NCI-H2029 (cell line): Measurements from ENCODE around the gene SSBP2.
"Not testable (repeated sequence)": the region's sequence is repeated elsewhere in the genome, so short reads cannot be mapped to it uniquely, and the experiment has no call there.

ENCODE experiments used
- DNase-seq: peaks from one replicate; lab custom pipeline; 2025; lab: John Stamatoyannopoulos, UW

The SSBP2 gene

DNA sequence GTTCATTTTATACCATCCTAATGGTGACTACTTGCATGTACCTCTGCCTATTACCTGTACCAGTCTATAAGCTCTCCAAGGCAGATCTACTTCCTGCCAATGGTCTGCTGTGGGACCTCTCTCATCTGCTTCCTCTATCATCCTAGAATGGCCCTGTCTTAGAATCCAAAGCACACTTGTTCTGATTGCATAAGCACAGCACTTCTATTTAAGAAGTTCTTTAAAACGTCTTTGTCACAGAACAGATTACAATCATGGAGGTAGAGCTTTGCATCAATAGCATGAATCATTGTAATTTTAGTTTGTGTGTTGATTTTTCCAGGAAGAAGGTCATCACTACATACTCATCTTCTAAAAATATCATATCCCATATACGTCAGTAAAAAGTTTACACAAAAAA lies 225.2 kb downstream of the SSBP2 start:
- DNase-seq = no peak

DNA sequence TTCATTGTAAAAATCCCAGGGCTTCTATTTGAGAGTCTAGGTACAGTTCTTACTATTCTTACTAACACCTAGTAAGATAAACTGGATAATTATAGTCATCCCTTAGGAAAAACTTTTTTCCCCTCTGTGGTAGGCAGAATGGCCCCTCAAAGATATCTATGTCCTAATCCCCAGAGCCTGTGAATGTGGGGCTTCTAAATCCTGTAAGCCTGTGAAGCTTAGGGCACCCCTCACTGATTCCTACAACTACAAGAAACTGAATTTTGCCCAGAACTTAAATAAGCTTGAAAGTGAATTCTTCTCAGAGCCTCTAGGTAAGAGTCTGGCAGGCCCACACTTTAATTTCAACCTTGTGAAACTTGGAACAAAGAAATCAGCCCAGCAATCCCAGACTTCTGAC lies 226.9 kb downstream of the SSBP2 start:
- DNase-seq = no peak

DNA sequence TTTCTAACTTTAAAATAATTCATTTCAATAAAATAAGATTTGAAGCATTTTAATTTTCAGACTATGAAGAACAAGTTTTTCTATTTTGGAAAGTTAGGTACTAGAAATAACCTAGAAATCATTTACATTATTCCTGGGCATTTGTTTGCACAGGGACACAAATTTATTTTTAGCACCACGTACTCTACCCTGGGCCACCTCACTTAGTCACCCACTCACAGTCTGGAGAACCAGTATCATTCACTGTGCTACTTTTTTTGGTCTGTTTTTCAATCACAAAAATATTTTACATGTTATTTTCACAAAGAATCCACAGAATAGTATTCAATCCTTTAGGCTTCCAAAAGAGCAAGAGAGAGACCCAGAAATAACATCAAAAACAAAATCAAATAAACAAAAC lies 228.3 kb downstream of the SSBP2 start:
- no peak for DNase-seq

DNA sequence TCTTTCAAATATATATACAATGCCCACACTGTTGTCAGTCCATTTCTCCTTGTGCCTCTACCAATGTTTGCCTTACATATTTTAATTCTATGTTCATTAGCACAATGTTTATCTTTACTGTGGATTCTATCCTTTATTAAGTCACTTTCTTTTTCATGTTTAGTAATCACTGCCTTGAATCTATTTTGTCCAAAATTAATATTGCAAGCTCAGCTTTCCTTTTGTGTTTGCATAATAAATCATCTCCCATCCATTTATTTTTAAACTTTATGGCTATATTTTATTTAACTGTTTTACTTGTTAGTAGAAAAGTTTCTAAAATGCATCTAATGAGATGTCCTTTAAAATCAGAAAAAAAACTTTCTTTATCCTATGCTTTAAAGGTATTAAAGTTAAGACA lies 230.1 kb downstream of the SSBP2 start:
- no peak for DNase-seq

DNA sequence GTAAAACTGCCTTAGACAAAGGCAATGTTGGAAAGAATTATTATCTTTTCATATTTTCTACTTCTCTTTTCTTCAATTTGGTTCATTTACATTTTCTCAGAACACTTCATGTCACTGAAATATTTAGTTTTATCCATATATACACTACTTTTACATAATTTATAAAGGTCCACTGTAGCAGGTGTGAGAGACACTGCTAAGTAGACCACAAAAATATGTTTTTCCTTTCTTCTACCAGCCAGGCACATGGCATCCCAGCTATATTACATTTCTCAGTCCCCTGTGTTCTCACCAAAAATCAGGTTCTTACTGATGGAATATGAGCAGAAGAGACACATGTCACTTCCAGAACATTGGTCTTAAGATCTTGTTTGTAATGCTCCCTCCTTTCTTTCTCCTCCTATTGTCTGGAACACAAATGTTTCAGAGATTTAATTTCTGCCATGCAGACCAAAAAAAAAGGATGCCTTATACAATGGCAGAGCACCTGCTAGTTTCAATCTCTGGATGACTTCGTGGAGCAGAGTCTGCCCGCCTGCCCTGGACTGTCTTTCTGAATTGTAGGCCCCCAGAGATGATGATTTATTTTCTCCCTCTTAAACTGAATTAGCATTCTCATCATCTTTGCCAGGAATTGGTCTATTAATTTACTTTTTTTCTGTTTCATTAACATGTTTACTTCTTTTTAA lies 231.5 kb downstream of the SSBP2 start:
- no peak for DNase-seq

DNA sequence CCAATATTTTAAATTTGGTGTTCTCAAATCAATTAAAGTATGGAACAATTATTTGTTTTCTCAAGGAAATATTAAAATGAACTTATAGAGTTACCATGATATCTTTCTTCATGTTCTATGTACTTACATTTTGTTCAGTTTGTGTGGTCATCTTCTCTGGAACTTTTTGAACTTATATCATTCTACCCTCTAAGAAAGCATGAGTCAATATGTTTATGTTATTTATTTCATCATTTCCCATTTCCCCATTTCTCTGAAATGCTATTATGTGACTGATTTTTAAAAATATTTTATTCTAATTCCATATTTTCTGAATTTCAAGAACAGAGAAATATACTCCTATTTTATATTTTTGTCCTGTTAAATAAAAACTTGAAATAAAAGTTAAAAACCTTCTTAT lies 233.4 kb downstream of the SSBP2 start:
- no peak for DNase-seq

DNA sequence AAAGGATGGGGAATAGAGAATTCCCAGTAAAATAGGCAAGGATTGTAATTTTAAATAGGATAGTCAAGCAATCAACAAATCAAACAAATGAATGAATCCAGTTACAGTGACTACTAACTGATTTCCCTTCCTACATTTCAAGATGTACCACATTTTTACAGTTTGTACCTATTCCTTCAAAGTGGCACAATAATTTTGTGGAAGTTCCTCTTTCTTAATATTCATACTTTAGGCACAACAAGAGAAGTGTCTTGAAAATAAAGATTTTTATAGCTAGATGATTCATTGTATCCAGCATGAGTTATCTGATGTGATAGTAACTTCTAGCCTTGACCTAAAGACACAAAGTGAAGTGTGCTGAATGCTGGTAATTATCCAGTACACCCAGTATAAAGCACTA lies 234.8 kb downstream of the SSBP2 start:
- no peak for DNase-seq

DNA sequence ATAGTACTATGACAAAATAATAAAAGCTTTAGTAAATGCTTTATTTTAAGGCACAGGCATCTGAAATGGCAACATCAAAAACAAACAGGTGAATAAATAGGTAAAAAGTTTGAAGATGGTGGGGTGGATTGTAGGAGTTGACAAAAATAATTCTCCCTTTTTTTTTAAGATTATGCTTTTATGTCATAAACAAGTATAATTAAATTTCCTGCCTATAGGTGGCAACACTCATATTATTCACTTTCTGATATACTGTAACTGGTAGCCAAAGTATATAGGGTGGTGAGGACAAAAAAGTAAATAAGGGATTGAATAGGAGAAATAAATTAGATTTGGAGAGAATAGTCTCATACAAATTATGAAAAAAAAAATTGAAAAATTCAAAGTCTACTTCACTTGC lies 236.9 kb downstream of the SSBP2 start:
- DNase-seq = no peak

DNA sequence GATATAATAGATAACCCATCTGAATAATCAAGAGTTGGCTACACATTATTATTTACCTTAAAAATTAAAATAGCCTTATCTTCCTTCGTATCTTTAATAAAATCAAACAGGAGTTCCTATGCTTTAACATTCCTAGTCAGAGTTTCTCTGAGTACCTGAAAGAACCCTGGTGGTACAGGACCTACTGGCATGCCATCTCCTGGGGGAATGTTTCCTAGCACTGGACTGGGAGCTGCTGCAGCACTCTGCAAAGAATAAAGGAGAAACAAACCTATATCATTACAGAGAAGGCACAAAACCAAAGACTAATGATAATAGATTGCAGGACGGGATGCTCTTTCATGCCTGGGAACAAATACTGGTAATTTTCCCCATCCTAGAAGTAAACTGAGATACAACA lies 237.4 kb downstream of the SSBP2 start:
- DNase-seq = no peak

DNA sequence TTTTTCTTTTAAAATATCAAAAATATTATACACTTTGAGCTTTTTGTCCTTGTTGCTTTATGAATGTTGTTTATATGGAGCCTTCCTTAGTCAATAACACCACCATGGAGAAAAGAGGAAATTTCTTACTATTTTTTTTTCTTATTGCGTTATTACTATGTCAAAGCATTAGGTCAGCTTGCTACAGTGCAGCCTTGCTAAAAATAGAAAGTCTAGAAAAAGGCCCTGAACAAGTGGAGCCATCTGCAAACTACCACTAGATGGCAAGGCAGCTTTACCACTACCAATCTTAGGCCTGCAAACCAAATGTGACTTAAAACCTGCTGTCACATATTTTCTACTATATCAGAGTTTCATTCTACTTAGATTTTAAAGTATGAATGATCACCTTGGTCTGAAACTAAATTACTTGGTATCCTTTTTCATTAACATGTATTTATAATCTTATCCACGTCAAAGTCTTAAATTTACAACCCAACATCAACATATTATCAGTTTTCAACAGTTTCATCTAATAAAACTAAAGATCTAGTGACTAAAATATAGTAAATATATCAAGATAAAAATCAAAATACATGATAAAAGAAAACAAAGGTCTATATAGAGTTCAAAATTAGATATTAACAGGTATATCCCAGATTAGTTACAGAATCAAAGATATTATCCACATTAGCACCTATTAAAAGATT lies 243.9 kb downstream of the SSBP2 start:
- peak; percentile 83 for DNase-seq

DNA sequence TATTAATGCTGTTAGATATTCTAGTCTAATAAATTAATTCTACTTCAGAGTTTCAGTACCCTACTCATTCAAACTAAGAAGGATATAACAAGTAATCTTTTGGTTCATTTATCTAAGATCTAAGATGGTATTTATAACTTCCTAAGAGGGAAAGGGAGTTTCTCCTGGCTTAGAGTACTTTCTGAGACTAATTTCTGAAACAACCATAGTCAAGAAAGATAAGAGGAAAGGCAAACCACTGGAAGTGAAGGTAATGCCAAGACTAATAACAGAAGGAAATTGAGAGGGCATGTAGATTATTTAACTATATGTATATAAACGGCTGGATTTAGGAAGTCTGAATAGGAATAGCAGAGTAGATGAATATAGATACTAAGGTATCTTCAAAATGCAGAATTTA lies 244.5 kb downstream of the SSBP2 start:
- no peak for DNase-seq

DNA sequence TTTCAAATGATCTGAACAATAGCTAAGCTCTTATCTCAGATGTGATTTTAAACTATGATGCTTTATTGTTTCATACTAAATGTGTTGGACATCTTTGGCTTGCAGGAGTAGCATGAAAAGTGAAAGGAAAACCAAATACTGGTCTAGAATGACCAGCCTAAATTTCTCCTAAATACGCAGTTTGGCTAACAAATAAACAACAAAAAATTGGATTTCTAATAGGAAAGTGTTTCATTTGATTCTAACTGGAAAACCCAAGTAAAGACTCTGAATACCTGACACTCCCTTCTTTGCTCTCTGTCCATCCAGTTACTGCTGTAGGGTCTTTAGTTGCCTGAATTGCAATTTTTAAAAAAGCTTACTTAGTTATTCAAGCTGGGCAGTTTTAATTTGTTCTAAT lies 245.2 kb downstream of the SSBP2 start:
- no peak for DNase-seq

DNA sequence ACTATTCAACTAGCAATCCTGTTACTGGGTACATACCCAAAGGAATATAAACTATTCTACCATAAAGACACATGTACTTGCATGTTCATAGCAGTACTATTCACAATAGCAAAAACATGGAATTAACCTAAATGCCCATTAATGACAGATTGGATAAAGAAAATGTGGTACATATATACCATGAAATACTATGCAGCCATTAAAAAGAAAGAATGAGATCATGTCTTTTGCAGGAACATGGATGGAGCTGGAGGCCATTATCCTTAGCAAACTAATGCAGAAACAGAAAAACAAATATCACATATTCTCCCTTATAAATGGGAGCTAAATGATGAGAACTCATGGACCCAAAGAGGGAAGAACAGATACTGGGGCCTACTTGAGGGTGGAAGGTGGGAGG lies 247.3 kb downstream of the SSBP2 start:
- DNase-seq = not testable (repeated sequence)

DNA sequence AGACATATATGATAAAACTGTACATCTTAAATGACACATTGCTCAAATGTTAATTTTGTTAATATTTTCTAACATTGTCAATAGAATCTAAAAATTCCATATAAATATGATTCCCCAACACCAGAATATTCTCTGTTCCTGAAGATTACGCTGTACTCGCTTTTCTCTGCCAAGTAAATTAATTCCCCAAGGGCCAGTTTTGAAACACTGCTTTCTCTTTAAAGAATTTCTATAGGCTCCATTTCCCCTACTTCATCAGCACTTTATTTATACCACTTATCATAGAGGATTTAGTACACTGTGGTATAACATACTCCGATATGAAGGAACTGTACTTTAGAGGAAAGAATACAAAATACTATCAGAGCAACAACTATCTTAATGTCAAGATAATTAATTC lies 255.6 kb downstream of the SSBP2 start:
- DNase-seq = no peak

DNA sequence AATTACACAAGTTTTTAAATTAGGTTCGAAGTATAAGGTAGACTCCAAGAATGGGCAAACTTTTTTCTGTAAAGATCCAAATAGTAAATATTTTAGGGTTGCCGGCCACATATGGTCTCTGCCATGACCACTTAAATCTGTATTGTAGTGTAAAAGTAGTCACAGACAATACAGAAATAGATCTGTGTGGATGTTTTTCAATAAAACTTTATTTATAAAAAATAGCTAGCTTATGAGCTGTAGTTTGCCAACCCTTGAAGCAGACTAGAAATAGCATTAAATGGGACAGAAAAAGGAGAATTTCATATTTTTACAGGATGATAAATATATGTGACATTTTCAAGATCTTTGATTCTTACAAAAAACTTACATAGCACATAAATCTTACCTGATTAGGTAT lies 262.0 kb downstream of the SSBP2 start:
- no peak for DNase-seq

DNA sequence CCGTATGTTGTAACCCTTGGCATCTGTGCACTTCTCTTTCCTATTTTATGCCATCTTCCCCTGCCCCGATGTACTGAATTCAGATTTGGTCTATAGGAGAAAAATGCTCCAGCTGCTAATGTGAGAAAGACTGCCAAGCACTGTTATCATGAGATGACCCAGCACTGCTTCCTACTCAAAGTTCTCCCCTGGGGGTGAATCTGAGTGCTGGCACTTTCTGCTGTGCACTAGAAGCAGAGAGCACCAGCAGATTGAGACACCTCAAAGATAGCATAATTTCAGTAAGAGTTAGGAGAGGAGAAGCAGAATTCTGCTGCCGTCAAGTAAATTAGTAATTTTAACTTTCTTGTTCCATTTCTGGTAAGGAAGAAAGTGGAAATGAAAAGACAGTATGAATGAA lies 264.2 kb downstream of the SSBP2 start:
- DNase-seq = no peak

DNA sequence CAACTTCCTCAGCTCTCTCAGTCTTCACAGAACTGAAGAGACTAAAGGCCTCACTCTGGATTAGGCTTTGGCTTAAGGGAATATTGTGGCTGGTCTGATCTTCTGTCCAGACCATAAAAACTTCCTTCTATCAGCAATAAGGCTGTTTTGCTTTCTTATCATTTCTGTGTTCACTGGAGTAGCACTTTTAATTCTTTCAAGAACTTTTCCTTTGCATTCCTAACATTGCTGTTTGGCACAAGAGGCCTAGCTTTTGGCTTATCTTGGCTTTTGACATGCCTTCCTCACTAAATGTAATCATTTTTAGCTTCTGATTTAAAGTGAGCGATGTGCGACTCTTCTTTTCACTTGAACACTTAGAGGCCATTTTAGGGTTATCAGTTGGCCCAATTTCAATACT lies 268.3 kb downstream of the SSBP2 start:
- DNase-seq = no peak

DNA sequence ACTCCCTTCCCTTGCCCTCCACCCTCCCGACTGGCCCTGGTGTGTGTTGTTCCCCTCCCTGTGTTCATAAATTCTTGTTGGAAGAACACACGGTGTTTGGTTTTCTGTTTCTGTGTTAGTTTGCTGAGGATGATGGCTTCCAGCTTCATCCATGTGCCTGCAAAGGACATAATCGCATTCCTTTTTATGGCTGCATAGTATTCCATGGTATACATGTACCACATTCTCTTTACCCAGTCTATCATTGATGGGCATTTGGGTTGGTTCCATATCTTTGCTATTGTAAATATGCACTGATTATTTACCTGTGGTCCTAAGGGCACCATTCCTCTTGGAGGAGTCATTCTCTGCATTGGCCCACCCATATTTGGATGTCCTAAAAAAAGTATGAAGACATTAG lies 277.5 kb downstream of the SSBP2 start:
- DNase-seq = not testable (repeated sequence)

DNA sequence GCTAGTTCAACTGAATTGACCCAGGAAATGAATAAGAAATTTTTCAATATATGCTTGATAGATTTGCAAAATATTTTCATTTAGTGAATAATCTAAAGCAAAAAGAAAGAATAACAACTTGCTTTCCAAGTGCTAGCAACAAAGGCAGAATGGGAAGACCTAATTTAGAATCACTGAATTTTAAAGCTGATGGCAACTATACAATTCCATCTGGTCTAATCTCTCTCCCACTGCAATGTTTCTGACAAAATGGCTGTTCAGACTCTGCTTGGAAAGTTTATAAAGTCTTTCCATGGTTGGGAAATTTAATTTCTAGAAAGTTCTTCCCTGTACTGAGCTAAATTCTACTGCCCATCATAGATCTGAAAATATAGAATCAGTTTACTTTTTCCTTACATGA lies 281.2 kb downstream of the SSBP2 start:
- no peak for DNase-seq

DNA sequence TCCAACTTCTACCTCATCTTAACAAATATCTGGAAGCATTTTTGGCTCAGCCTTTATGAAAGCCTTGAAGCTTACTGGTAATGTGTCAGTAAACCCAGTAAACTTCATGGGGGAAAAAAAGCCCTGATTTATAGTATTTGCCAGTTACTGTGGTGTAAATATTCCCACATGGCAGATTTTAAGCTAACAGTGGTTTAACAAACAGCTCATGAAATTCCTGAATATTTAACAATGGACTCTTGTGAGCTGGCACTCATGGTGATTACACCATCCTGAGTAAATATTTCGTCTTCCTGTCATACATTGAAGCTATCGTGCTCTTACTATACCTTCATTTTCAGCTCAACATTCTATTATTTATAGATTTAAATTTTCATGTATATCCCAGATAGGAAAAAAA lies 300.0 kb downstream of the SSBP2 start:
- peak; percentile 56 for DNase-seq

DNA sequence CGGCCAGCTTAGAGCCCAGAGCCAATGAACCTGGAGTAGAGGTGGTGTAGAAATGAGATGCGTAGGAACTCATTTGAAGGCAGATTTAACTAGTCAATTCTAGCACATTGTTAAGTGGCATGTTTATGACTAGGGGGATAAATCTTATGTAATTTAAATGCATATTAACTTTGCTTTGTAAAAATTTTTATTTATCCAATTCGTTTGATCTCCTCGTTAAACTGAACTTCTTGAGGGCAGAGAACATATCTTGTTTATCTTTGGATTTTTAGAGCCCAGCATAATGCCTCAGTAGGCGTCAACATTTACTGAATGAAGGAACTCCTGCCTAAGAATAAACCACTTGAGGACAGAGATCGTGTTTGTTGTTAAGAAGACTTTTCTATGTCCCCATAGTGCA lies 315.9 kb downstream of the SSBP2 start:
- no peak for DNase-seq

DNA sequence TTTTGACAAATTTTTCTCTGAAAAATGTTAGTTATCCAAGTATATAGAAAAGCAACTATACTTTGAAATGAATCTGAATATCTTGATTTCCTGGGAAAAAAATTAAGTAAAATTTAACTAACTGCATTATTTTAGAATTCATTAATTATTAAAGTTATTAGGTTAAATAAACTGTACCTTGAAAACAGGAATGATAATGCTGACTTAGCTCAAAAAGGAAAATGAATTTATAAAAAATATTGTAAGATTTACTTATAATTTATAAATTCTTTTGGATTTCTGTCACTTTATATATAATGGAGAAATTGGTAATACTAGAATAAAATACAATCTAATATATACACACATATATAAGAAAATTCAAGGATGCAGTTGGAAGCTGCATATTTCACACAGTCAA lies 320.9 kb downstream of the SSBP2 start:
- DNase-seq = no peak

DNA sequence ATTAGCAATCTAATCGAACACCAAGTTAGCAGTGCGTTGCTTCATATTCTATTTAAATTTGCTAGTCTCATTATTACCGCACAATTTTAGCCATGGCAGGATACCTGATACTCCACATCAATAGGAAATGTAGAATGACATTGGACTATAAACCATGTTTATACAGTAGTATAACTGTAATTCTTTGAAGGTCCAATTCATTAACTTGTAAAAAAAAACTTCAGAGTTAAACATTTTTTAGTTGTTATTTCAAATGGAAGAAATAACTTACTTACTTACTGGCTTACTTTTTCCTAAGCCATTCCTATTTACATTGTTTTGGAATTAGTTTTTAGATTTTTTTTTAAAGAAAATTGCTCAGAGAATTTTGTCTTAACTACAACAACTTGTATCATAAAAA lies 321.5 kb downstream of the SSBP2 start:
- DNase-seq = no peak

DNA sequence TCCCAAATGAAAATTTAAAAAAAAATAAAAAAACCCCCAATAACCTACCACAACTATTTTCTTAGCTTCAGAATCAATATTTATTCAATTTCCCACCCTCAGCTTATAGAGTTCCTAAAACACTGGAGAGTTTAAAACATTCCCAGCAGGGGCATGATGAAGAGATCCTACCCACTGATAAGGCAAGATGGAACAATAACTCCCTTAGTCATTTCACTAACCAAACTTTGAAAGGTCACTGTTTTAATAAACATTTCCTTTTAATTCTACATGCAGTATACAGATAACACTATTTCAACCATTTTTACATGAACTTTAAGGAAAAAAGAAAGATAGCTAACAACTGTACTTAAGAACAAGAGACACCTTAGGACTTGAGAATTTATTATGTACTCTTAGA lies 322.0 kb downstream of the SSBP2 start:
- no peak for DNase-seq
